ENCODE results near the gene MFRP.

MFRP gene

DNA sequence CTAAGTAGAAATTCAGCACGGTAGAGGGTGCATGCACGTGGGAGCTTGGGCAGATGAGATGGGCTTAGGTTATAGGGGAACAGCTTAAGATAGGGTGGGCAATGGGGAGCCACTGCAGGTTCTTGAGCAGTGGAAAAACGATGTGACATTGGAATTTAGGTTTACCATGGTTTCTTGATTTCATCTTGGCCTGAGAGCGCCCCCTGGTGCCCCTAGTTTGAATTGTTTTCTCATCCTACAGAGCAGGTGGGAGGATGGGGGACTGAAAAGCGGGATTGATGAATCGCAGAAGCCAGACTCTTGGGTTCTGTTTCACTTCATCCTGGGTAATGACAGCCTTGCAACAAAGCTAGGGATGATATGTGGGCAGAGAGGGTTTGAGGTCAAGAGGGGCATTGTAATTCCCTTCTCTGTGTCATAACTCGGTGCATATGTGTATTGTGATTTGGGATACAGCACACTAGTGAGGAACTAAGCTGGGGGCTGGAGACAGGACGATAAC lies 22.9 kb downstream of the MFRP start:
- H3K4me3 ChIP-seq (ENCODE audit: low read depth, low read length) = no peak overlapping the region
- H3K4me1 ChIP-seq (ENCODE audit: control insufficient read depth, insufficient read depth, low read length) = no peaks in the 10 kb centered on the region; the same call in 1 of the 2 replicates
- ChIA-PET POLR2A (interaction anchor here (1.0 to 1.4 kb wide), 3 partner anchors 11 to 229 kb away, joined by 3 to 5 read pairs (median 4); partner anchors contain the start of gene RNF26), CTCF (interaction anchor here (0.6 to 15.8 kb wide), 55 partner anchors 9 to 1312 kb away, joined by 3 to 151 read pairs (median 5); partner anchors contain the start of genes C1QTNF5, C2CD2L, CBL and RNF26)
- no peak overlapping the region for H3K27ac ChIP-seq (ENCODE audit: extremely low read depth, low read depth, low read length)
- TF ChIP-seq FEZF1 (tag by site-specific recombination; IDR thresholded peaks at IDR 0.05) (no peak), ZNF596 (tag by site-specific recombination; IDR thresholded peaks at IDR 0.05) (no peak), TRIM28 (IDR thresholded peaks at IDR 0.05; ENCODE audit: borderline replicate concordance, low read length) (peak; percentile 17; the same call in 1 of the 2 replicates), ZNF621 (tag by site-specific recombination; IDR thresholded peaks at IDR 0.05) (no peak), REPIN1 (tag by site-specific recombination; IDR thresholded peaks at IDR 0.05; ENCODE audit: low read depth) (no peak), ZNF76 (tag by site-specific recombination; IDR thresholded peaks at IDR 0.05; ENCODE audit: borderline replicate concordance, low read depth) (no peak), ZNF16 (tag by site-specific recombination; IDR thresholded peaks at IDR 0.05; ENCODE audit: low read depth) (peak; percentile 99), SP7 (tag by site-specific recombination; IDR thresholded peaks at IDR 0.05) (peak; percentile 39; the same call in 1 of the 2 replicates), KLF8 (tag by site-specific recombination; IDR thresholded peaks at IDR 0.05) (0 out of 2 replicates have a peak, but pooled peaks have one; percentile 40), ZNF48 (tag by site-specific recombination; IDR thresholded peaks at IDR 0.05) (no peak), MEIS1 (CRISPR knock-in tag; IDR thresholded peaks at IDR 0.05; ENCODE audit: borderline replicate concordance) (no peak), TCF7L2 (IDR thresholded peaks at IDR 0.05; ENCODE audit: borderline replicate concordance, low read depth, low read length) (no peak), WT1 (tag by site-specific recombination; IDR thresholded peaks at IDR 0.05) (no peak), ZNF2 (tag by site-specific recombination; IDR thresholded peaks at IDR 0.05) (no peak), ZNF169 (tag by site-specific recombination; IDR thresholded peaks at IDR 0.05) (no peak), KLF10 (tag by site-specific recombination; IDR thresholded peaks at IDR 0.05) (no peak), ZNF654 (tag by site-specific recombination; IDR thresholded peaks at IDR 0.05; ENCODE audit: low read depth) (peak; percentile 64), ZSCAN30 (tag by site-specific recombination; IDR thresholded peaks at IDR 0.05) (peak; percentile 29; the same call in 1 of the 2 replicates), ZNF792 (tag by site-specific recombination; IDR thresholded peaks at IDR 0.05) (no peak), ZNF473 (tag by site-specific recombination; IDR thresholded peaks at IDR 0.05) (no peak), ZNF585B (tag by site-specific recombination; IDR thresholded peaks at IDR 0.05) (no peak), ZNF24 (tag by site-specific recombination; IDR thresholded peaks at IDR 0.05) (no peak), ZNF658 (tag by site-specific recombination; IDR thresholded peaks at IDR 0.05) (no peak), EGR2 (tag by site-specific recombination; IDR thresholded peaks at IDR 0.05; ENCODE audit: low read depth) (peak; percentile 55), ZNF510 (tag by site-specific recombination; IDR thresholded peaks at IDR 0.05; ENCODE audit: insufficient replicate concordance) (no peak), GLIS2 (tag by site-specific recombination; IDR thresholded peaks at IDR 0.05) (no peak), SCRT2 (tag by site-specific recombination; IDR thresholded peaks at IDR 0.05) (no peak), ZNF211 (tag by site-specific recombination; IDR thresholded peaks at IDR 0.05; ENCODE audit: low read depth) (no peak), ZNF558 (tag by site-specific recombination; IDR thresholded peaks at IDR 0.05) (no peak), ZNF530 (tag by site-specific recombination; IDR thresholded peaks at IDR 0.05; ENCODE audit: low read depth) (no peak), ZNF335 (tag by site-specific recombination; conservative IDR thresholded peaks at IDR 0.05) (no peak)
- TF ChIP-seq, protein P1, sequence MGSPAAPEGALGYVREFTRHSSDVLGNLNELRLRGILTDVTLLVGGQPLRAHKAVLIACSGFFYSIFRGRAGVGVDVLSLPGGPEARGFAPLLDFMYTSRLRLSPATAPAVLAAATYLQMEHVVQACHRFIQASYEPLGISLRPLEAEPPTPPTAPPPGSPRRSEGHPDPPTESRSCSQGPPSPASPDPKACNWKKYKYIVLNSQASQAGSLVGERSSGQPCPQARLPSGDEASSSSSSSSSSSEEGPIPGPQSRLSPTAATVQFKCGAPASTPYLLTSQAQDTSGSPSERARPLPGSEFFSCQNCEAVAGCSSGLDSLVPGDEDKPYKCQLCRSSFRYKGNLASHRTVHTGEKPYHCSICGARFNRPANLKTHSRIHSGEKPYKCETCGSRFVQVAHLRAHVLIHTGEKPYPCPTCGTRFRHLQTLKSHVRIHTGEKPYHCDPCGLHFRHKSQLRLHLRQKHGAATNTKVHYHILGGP (tag by site-specific recombination; IDR thresholded peaks at IDR 0.05) = no peak
- TF ChIP-seq, protein P2, sequence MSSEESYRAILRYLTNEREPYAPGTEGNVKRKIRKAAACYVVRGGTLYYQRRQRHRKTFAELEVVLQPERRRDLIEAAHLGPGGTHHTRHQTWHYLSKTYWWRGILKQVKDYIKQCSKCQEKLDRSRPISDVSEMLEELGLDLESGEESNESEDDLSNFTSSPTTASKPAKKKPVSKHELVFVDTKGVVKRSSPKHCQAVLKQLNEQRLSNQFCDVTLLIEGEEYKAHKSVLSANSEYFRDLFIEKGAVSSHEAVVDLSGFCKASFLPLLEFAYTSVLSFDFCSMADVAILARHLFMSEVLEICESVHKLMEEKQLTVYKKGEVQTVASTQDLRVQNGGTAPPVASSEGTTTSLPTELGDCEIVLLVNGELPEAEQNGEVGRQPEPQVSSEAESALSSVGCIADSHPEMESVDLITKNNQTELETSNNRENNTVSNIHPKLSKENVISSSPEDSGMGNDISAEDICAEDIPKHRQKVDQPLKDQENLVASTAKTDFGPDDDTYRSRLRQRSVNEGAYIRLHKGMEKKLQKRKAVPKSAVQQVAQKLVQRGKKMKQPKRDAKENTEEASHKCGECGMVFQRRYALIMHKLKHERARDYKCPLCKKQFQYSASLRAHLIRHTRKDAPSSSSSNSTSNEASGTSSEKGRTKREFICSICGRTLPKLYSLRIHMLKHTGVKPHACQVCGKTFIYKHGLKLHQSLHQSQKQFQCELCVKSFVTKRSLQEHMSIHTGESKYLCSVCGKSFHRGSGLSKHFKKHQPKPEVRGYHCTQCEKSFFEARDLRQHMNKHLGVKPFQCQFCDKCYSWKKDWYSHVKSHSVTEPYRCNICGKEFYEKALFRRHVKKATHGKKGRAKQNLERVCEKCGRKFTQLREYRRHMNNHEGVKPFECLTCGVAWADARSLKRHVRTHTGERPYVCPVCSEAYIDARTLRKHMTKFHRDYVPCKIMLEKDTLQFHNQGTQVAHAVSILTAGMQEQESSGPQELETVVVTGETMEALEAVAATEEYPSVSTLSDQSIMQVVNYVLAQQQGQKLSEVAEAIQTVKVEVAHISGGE (tag by site-specific recombination; conservative IDR thresholded peaks at IDR 0.05; ENCODE audit: low read depth) = no peak
- TF ChIP-seq, protein P3, sequence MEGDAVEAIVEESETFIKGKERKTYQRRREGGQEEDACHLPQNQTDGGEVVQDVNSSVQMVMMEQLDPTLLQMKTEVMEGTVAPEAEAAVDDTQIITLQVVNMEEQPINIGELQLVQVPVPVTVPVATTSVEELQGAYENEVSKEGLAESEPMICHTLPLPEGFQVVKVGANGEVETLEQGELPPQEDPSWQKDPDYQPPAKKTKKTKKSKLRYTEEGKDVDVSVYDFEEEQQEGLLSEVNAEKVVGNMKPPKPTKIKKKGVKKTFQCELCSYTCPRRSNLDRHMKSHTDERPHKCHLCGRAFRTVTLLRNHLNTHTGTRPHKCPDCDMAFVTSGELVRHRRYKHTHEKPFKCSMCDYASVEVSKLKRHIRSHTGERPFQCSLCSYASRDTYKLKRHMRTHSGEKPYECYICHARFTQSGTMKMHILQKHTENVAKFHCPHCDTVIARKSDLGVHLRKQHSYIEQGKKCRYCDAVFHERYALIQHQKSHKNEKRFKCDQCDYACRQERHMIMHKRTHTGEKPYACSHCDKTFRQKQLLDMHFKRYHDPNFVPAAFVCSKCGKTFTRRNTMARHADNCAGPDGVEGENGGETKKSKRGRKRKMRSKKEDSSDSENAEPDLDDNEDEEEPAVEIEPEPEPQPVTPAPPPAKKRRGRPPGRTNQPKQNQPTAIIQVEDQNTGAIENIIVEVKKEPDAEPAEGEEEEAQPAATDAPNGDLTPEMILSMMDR (tag by site-specific recombination; IDR thresholded peaks at IDR 0.05) = peak; percentile 44; the same call in 1 of the 2 replicates
- TF ChIP-seq, protein P4, sequence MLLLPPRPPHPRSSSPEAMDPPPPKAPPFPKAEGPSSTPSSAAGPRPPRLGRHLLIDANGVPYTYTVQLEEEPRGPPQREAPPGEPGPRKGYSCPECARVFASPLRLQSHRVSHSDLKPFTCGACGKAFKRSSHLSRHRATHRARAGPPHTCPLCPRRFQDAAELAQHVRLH (tag by site-specific recombination; IDR thresholded peaks at IDR 0.05) = peak; percentile 93
- no peaks in the 10 kb centered on the region for H3K36me3 ChIP-seq (ENCODE audit: control insufficient read depth in 2 of 2, insufficient read depth in 1 of 2, low read length in 2 of 2)
- no peaks in the 10 kb centered on the region for H3K9me3 ChIP-seq (ENCODE audit: control insufficient read depth, insufficient read depth, low read depth, low read length)

All from HEK293 (cell line).